ENCODE measurements around the gene PTGES.
"Not testable (repeated sequence)": the region's sequence is repeated elsewhere in the genome, so short reads cannot be mapped to it uniquely, and the experiment has no call there.

PTGES gene

GRCh38 chr9:129755151-129755550, 2.3 kb upstream of the PTGES start:
- DNase-seq (ENCODE audit: insufficient read length) = no peak
- no peak for FAIRE-seq
- TF ChIP-seq POLR2A (IDR thresholded peaks at IDR 0.05; ENCODE audit: low read depth, low read length) = no peak
- no peak for TF ChIP-seq TAF1 (IDR thresholded peaks at IDR 0.05; ENCODE audit: borderline replicate concordance, low read depth, low read length)
- TF ChIP-seq POLR2AphosphoS5 (IDR thresholded peaks at IDR 0.05; ENCODE audit: low read depth, low read length) = no peak

GRCh38 chr9:129751841-129752801, 721 bp downstream of the PTGES start:
- no peak for TF ChIP-seq POLR2AphosphoS5 (IDR thresholded peaks at IDR 0.05; ENCODE audit: low read depth, low read length)
- TF ChIP-seq TAF1 (IDR thresholded peaks at IDR 0.05; ENCODE audit: borderline replicate concordance, low read depth, low read length) = no peak
- TF ChIP-seq POLR2A (IDR thresholded peaks at IDR 0.05; ENCODE audit: low read depth, low read length) = no peak
- FAIRE-seq = no peak
- DNase-seq (ENCODE audit: insufficient read length) = no peak

GRCh38 chr9:129750013-129750638, 2.7 kb downstream of the PTGES start:
- DNase-seq (ENCODE audit: insufficient read length) = no peak
- TF ChIP-seq POLR2A (IDR thresholded peaks at IDR 0.05; ENCODE audit: low read depth, low read length) = no peak
- TF ChIP-seq POLR2AphosphoS5 (IDR thresholded peaks at IDR 0.05; ENCODE audit: low read depth, low read length) = no peak
- no peak for TF ChIP-seq TAF1 (IDR thresholded peaks at IDR 0.05; ENCODE audit: borderline replicate concordance, low read depth, low read length)
- FAIRE-seq = no peak

- TF ChIP-seq POLR2AphosphoS5 (IDR thresholded peaks at IDR 0.05; ENCODE audit: low read depth, low read length) (no peak), POLR2A (IDR thresholded peaks at IDR 0.05; ENCODE audit: low read depth, low read length) (no peak), TAF1 (IDR thresholded peaks at IDR 0.05; ENCODE audit: borderline replicate concordance, low read depth, low read length) (no peak)
- FAIRE-seq = no peak
- DNase-seq (ENCODE audit: insufficient read length) = no peak
Observed at GRCh38 chr9:129749575-129749974, 3.3 kb downstream of the PTGES start.

- not testable (repeated sequence) for DNase-seq (ENCODE audit: insufficient read length); FAIRE-seq
Observed at GRCh38 chr9:129749052-129749451, 3.8 kb downstream of the PTGES start.

- FAIRE-seq (no peak), DNase-seq (ENCODE audit: insufficient read length) (no peak)
- TF ChIP-seq POLR2A (IDR thresholded peaks at IDR 0.05; ENCODE audit: low read depth, low read length) (no peak), POLR2AphosphoS5 (IDR thresholded peaks at IDR 0.05; ENCODE audit: low read depth, low read length) (no peak), TAF1 (IDR thresholded peaks at IDR 0.05; ENCODE audit: borderline replicate concordance, low read depth, low read length) (no peak)
Observed at GRCh38 chr9:129748249-129748648, 4.6 kb downstream of the PTGES start.

GRCh38 chr9:129746092-129746777, 6.6 kb downstream of the PTGES start:
- DNase-seq (ENCODE audit: insufficient read length) = no peak
- TF ChIP-seq POLR2A (IDR thresholded peaks at IDR 0.05; ENCODE audit: low read depth, low read length) = no peak
- no peak for TF ChIP-seq POLR2AphosphoS5 (IDR thresholded peaks at IDR 0.05; ENCODE audit: low read depth, low read length)
- no peak for TF ChIP-seq TAF1 (IDR thresholded peaks at IDR 0.05; ENCODE audit: borderline replicate concordance, low read depth, low read length)
- no peak for FAIRE-seq

GRCh38 chr9:129745200-129745599, 7.6 kb downstream of the PTGES start:
- TF ChIP-seq TAF1 (IDR thresholded peaks at IDR 0.05; ENCODE audit: borderline replicate concordance, low read depth, low read length) (no peak), POLR2AphosphoS5 (IDR thresholded peaks at IDR 0.05; ENCODE audit: low read depth, low read length) (no peak), POLR2A (IDR thresholded peaks at IDR 0.05; ENCODE audit: low read depth, low read length) (no peak)
- FAIRE-seq = no peak
- DNase-seq (ENCODE audit: insufficient read length) = no peak

- FAIRE-seq = no peak
- DNase-seq (ENCODE audit: insufficient read length) = no peak
- TF ChIP-seq POLR2AphosphoS5 (IDR thresholded peaks at IDR 0.05; ENCODE audit: low read depth, low read length) (no peak), TAF1 (IDR thresholded peaks at IDR 0.05; ENCODE audit: borderline replicate concordance, low read depth, low read length) (no peak), POLR2A (IDR thresholded peaks at IDR 0.05; ENCODE audit: low read depth, low read length) (no peak)
Observed at GRCh38 chr9:129740666-129741464, 12.0 kb downstream of the PTGES start.

GRCh38 chr9:129740174-129740573, 12.7 kb downstream of the PTGES start:
- TF ChIP-seq POLR2A (IDR thresholded peaks at IDR 0.05; ENCODE audit: low read depth, low read length) (no peak), TAF1 (IDR thresholded peaks at IDR 0.05; ENCODE audit: borderline replicate concordance, low read depth, low read length) (no peak), POLR2AphosphoS5 (IDR thresholded peaks at IDR 0.05; ENCODE audit: low read depth, low read length) (no peak)
- FAIRE-seq (no peak), DNase-seq (ENCODE audit: insufficient read length) (no peak)

GRCh38 chr9:129739432-129739831, 13.4 kb downstream of the PTGES start:
- FAIRE-seq (no peak), DNase-seq (ENCODE audit: insufficient read length) (no peak)

More at GRCh38 chr9:129739432-129739831, 13.4 kb downstream of the PTGES start:
- no peak for TF ChIP-seq TAF1 (IDR thresholded peaks at IDR 0.05; ENCODE audit: borderline replicate concordance, low read depth, low read length)
